OCI-LY1 (cell line): Measurements from ENCODE around the gene SLC30A9.

Experiments used
- H2AFZ ChIP-seq: fragments of 200-600 bp; sonication (generic), shearing (Covaris generic); 2 replicates; pipeline ENCODE4 v1.6.0; 2014; ENCODE audit warnings: antibody characterized with exemption, mild to moderate bottlenecking, low read length
- H3F3A ChIP-seq: fragments of 200-600 bp; sonication (generic), shearing (Covaris generic); 2 replicates; pipeline ENCODE4 v1.6.0; 2014; ENCODE audit warnings: mild to moderate bottlenecking, antibody characterized with exemption, low read length, moderate library complexity; ENCODE audit not compliant: insufficient read depth
- H3K27ac ChIP-seq: fragments of 200-600 bp; sonication (generic); 2 replicates; pipeline ENCODE4 v1.5.1; 2014; ENCODE audit warnings: low read length, mixed run types, mild to moderate bottlenecking, low read depth; ENCODE audit not compliant: poor library complexity, severe bottlenecking
- H3K27me3 ChIP-seq: fragments of 200-600 bp; sonication (generic); 2 replicates; pipeline ENCODE4 v1.6.0; 2014; ENCODE audit warnings: antibody characterized with exemption, mild to moderate bottlenecking, low read length, moderate library complexity; ENCODE audit not compliant: insufficient read depth
- H3K36me3 ChIP-seq: fragments of 200-600 bp; sonication (generic); 2 replicates; pipeline ENCODE4 v1.6.1; 2014; ENCODE audit warnings: mild to moderate bottlenecking, antibody characterized with exemption, low read length, moderate library complexity, mixed read lengths; ENCODE audit not compliant: insufficient read depth
- H3K4me1 ChIP-seq: fragments of 200-600 bp; sonication (generic); 2 replicates; pipeline ENCODE4 v1.5.1; 2014; ENCODE audit warnings: mild to moderate bottlenecking, low read length, moderate library complexity; ENCODE audit not compliant: insufficient read depth, severe bottlenecking
- H3K4me2 ChIP-seq: fragments of 200-600 bp; sonication (generic), shearing (Covaris generic); 2 replicates; pipeline ENCODE4 v1.6.1; 2014; ENCODE audit warnings: low read length
- H3K4me3 ChIP-seq: fragments of 200-600 bp; sonication (generic); 2 replicates; pipeline ENCODE4 v1.5.1; 2014; ENCODE audit warnings: low read length, low read depth, mild to moderate bottlenecking, mixed read lengths; ENCODE audit not compliant: poor library complexity, severe bottlenecking
- H3K79me2 ChIP-seq: fragments of 200-600 bp; shearing (Covaris generic); 2 replicates; pipeline ENCODE4 v1.6.1; 2016; ENCODE audit warnings: mixed run types, low read length, mixed read lengths; ENCODE audit not compliant: insufficient read depth
- H3K9ac ChIP-seq: fragments of 200-600 bp; sonication (generic), shearing (Covaris generic); 2 replicates; pipeline ENCODE4 v1.6.1; 2014; ENCODE audit warnings: mild to moderate bottlenecking, low read length, mixed read lengths
- H3K9me2 ChIP-seq: fragments of 200-600 bp; sonication (generic), shearing (Covaris generic); 2 replicates; pipeline ENCODE4 v1.6.1; 2014; ENCODE audit warnings: low read depth, mild to moderate bottlenecking, low read length, mixed read lengths
- H3K9me3 ChIP-seq: fragments of 200-600 bp; shearing (Covaris generic); 2 replicates; pipeline ENCODE4 v1.6.1; 2014; ENCODE audit warnings: low read length, mixed read lengths
- H4K20me1 ChIP-seq: fragments of 200-600 bp; sonication (generic), shearing (Covaris generic); 2 replicates; pipeline ENCODE4 v1.6.0; 2016; ENCODE audit warnings: mild to moderate bottlenecking, low read length; ENCODE audit not compliant: insufficient read depth
- EZH2 ChIP-seq: fragments of 200-600 bp; sonication (generic), shearing (Covaris generic); IDR thresholded peaks from 2 replicates; pipeline ENCODE4 v1.8.0; 2017; ENCODE audit warnings: borderline replicate concordance, mixed run types, mild to moderate bottlenecking, antibody characterized with exemption, low read length, moderate library complexity, mixed read lengths
- TF ChIP-seq, protein P1 (sequence below): fragments of 200-600 bp; sonication (generic), shearing (Covaris generic); IDR thresholded peaks from 2 replicates; pipeline ENCODE4 v1.5.1; 2017; ENCODE audit warnings: mild to moderate bottlenecking, antibody characterized with exemption, low read length, moderate library complexity, mixed read lengths

The SLC30A9 gene

DNA sequence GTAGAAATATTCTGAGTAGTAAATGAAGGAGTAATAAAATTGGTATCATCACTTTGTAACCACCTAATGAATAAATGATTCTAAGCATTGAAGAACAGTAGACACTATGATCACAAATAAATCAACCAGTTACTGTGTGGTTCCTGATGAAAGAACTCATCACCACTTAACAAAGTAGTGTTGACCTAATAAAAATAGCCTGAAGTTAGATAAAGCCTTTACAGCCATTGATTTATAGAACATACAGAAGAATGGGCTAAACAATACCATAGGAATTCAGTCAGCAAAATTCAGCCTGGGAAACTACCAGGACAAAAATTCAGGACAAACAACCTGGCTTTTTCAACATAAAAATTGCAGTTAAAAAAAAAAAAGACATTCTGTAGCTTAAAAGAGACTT, 9.0 kb downstream of the SLC30A9 start:
- Histone ChIP-seq H3K9me3 (no peaks in the 10 kb centered on the region), H3K9ac (no peak overlapping the region), H3K36me3 (peaks cover 15% of the 10 kb centered on the region), H3F3A (no peaks in the 10 kb centered on the region), H3K4me3 (no peak overlapping the region), H3K27me3 (no peaks in the 10 kb centered on the region), H3K79me2 (no peaks in the 10 kb centered on the region; the same call in 1 of the 2 replicates), H3K27ac (no peak overlapping the region), H4K20me1 (no peaks in the 10 kb centered on the region), H3K9me2 (no peaks in the 10 kb centered on the region), H3K4me2 (no peak overlapping the region), H2AFZ (no peak overlapping the region), H3K4me1 (no peaks in the 10 kb centered on the region)
- TF ChIP-seq EZH2: no peak
- TF ChIP-seq, protein P1, sequence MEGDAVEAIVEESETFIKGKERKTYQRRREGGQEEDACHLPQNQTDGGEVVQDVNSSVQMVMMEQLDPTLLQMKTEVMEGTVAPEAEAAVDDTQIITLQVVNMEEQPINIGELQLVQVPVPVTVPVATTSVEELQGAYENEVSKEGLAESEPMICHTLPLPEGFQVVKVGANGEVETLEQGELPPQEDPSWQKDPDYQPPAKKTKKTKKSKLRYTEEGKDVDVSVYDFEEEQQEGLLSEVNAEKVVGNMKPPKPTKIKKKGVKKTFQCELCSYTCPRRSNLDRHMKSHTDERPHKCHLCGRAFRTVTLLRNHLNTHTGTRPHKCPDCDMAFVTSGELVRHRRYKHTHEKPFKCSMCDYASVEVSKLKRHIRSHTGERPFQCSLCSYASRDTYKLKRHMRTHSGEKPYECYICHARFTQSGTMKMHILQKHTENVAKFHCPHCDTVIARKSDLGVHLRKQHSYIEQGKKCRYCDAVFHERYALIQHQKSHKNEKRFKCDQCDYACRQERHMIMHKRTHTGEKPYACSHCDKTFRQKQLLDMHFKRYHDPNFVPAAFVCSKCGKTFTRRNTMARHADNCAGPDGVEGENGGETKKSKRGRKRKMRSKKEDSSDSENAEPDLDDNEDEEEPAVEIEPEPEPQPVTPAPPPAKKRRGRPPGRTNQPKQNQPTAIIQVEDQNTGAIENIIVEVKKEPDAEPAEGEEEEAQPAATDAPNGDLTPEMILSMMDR: no peak

GRCh38 chr4:42008011-42008786, 17.9 kb downstream of the SLC30A9 start:
- no peak for TF ChIP-seq EZH2
- TF ChIP-seq, protein P1: no peak
- no peaks in the 10 kb centered on the region for H3F3A ChIP-seq
- H3K4me3 ChIP-seq: no peak overlapping the region
- no peaks in the 10 kb centered on the region for H3K27me3 ChIP-seq
- H3K9me2 ChIP-seq: no peaks in the 10 kb centered on the region
- no peak overlapping the region for H3K4me2 ChIP-seq
- H3K9ac ChIP-seq: no peak overlapping the region
- peaks cover 9% of the 10 kb centered on the region; the same call in 1 of the 2 replicates for H3K79me2 ChIP-seq
- no peaks in the 10 kb centered on the region for H4K20me1 ChIP-seq
- H3K36me3 ChIP-seq: peaks cover 48% of the 10 kb centered on the region
- no peaks in the 10 kb centered on the region for H3K4me1 ChIP-seq
- H3K27ac ChIP-seq: no peak overlapping the region
- no peaks in the 10 kb centered on the region for H3K9me3 ChIP-seq
- no peak overlapping the region for H2AFZ ChIP-seq

- H3K27me3 ChIP-seq: no peaks in the 10 kb centered on the region
- no peaks in the 10 kb centered on the region for H3K4me1 ChIP-seq
- 0 out of 2 replicates have a peak, but pooled peaks cover 13% of the 10 kb centered on the region for H3K79me2 ChIP-seq
- no peak overlapping the region for H3K9ac ChIP-seq
- H3K36me3 ChIP-seq: peaks cover 17% of the 10 kb centered on the region
- H3K9me3 ChIP-seq: no peaks in the 10 kb centered on the region
- no peaks in the 10 kb centered on the region for H3F3A ChIP-seq
- H4K20me1 ChIP-seq: no peaks in the 10 kb centered on the region
- H3K9me2 ChIP-seq: no peaks in the 10 kb centered on the region
- H3K27ac ChIP-seq: no peak overlapping the region
- no peak overlapping the region for H3K4me2 ChIP-seq
- H2AFZ ChIP-seq: no peak overlapping the region
- H3K4me3 ChIP-seq: no peak overlapping the region
- TF ChIP-seq, protein P1: no peak
- no peak for TF ChIP-seq EZH2
Observed at GRCh38 chr4:42015438-42015837, 25.1 kb downstream of the SLC30A9 start.
